IMR-90 (cell line): ENCODE measurements around the gene BMPER. TPM values are rescaled to one million over a fixed set of nuclear protein-coding genes. Genes with fewer than 3 reads are reported as not detected.

Experiments
- ATAC-seq: fragments of 200-7000 bp; cut with Tn5 transposase; 2 replicates; pipeline ENCODE4 v1.9.1; 2020; ENCODE audit warnings: low read depth, mild to moderate bottlenecking, moderate library complexity
- BruUV-seq: library from RNA; stranded (reverse); fragments of 400-500 nt; replicated peaks from 2 replicates; lab custom pipeline; 2021; lab: Mats Ljungman, UMichigan
- CTCF ChIA-PET: fragments of 300-600 bp; formaldehyde crosslinking; extraction: SDS; loops from one replicate; lab custom pipeline; 2021; ENCODE audit warnings: antibody characterized with exemption; lab: Yijun Ruan, JAX
- POLR2A ChIA-PET: fragments of 300-600 bp; sonication (Branson Sonifier 250); formaldehyde crosslinking; loops from one replicate; lab custom pipeline; 2022; ENCODE audit warnings: antibody characterized with exemption; ENCODE audit not compliant: unreplicated experiment; lab: Charles Lee
- DNase-seq: peaks from one replicate; pipeline ENCODE4 v3.0.0; 2013
- H2AFZ ChIP-seq: replicated peaks from 2 replicates; pipeline ENCODE3; 2013; ENCODE audit warnings: low read length, mild to moderate bottlenecking; ENCODE audit not compliant: poor library complexity
- H2AK5ac ChIP-seq: 2 replicates; pipeline ENCODE4 v1.6.1; 2013; ENCODE audit warnings: low read depth, low read length, inconsistent platforms
- H2AK9ac ChIP-seq: replicated peaks from 2 replicates; pipeline ENCODE3; 2013; ENCODE audit warnings: mild to moderate bottlenecking, low read depth, low read length, moderate library complexity; ENCODE audit not compliant: poor library complexity
- H2BK120ac ChIP-seq: 2 replicates; pipeline ENCODE4 v1.6.1; 2013; ENCODE audit warnings: low read depth, low read length, inconsistent platforms
- H2BK15ac ChIP-seq: 3 replicates; pipeline ENCODE4 v1.6.1; 2013; ENCODE audit warnings: low read depth, low read length, inconsistent platforms
- H2BK20ac ChIP-seq: 2 replicates; pipeline ENCODE4 v1.6.1; 2013; ENCODE audit warnings: low read depth, mild to moderate bottlenecking, inconsistent platforms, low read length, moderate library complexity
- H2BK5ac ChIP-seq: 2 replicates; pipeline ENCODE4 v1.6.1; 2013; ENCODE audit warnings: mild to moderate bottlenecking, low read depth, low read length, inconsistent platforms; ENCODE audit not compliant: poor library complexity, severe bottlenecking
- H3K14ac ChIP-seq: replicated peaks from 2 replicates; pipeline ENCODE4 v1.6.1; 2013; ENCODE audit warnings: low read depth, low read length, inconsistent platforms
- H3K18ac ChIP-seq: 2 replicates; pipeline ENCODE4 v1.6.1; 2013; ENCODE audit warnings: low read depth, low read length, control low read depth
- H3K23ac ChIP-seq: 2 replicates; pipeline ENCODE4 v1.6.1; 2013; ENCODE audit warnings: low read depth, low read length, inconsistent platforms
- H3K27ac ChIP-seq: 2 replicates; pipeline ENCODE4 v1.5.1; 2013; ENCODE audit warnings: mild to moderate bottlenecking, control low read depth, low read length; ENCODE audit not compliant: insufficient read depth
- H3K27me3 ChIP-seq: 2 replicates; pipeline ENCODE4 v1.6.1; 2013; ENCODE audit warnings: low read length; ENCODE audit not compliant: control insufficient read depth, insufficient read depth
- H3K36me3 ChIP-seq: 2 replicates; pipeline ENCODE4 v1.6.1; 2013; ENCODE audit warnings: low read length, mixed read lengths; ENCODE audit not compliant: control insufficient read depth, insufficient read depth
- H3K4ac ChIP-seq: 2 replicates; pipeline ENCODE4 v1.6.1; 2013; ENCODE audit warnings: low read depth, low read length, inconsistent platforms
- H3K4me1 ChIP-seq: 2 replicates; pipeline ENCODE4 v1.6.1; 2013; ENCODE audit warnings: low read length, mixed read lengths; ENCODE audit not compliant: control insufficient read depth, insufficient read depth
- H3K4me2 ChIP-seq: 2 replicates; pipeline ENCODE4 v1.6.1; 2013; ENCODE audit warnings: low read depth, mild to moderate bottlenecking, control low read depth, low read length, moderate library complexity
- H3K4me3 ChIP-seq: 2 replicates; pipeline ENCODE4 v1.5.1; 2013; ENCODE audit warnings: low read depth, mild to moderate bottlenecking, control low read depth, low read length, moderate library complexity; ENCODE audit not compliant: insufficient read depth
- H3K56ac ChIP-seq: 2 replicates; pipeline ENCODE4 v1.6.1; 2013; ENCODE audit warnings: low read length, inconsistent platforms; ENCODE audit not compliant: insufficient read depth; ENCODE audit errors: extremely low read depth
- H3K79me1 ChIP-seq, 2 experiments: 2 replicates each; pipeline ENCODE4 v1.6.1; 2013; ENCODE audit warnings: low read length in 2 of 2, inconsistent platforms in 1 of 2, low read depth in 1 of 2
- H3K9ac ChIP-seq: 2 replicates; pipeline ENCODE4 v1.6.1; 2013; ENCODE audit warnings: low read depth, low read length, control low read depth
- H3K9me1 ChIP-seq: 2 replicates; pipeline ENCODE4 v1.6.1; 2013; ENCODE audit warnings: low read length, inconsistent platforms; ENCODE audit not compliant: insufficient read depth
- H3K9me3 ChIP-seq: 2 replicates; pipeline ENCODE4 v1.6.1; 2013; ENCODE audit warnings: low read length; ENCODE audit not compliant: control insufficient read depth, insufficient read depth
- H4K20me1 ChIP-seq: 2 replicates; pipeline ENCODE4 v1.6.1; 2013; ENCODE audit warnings: low read length, inconsistent platforms; ENCODE audit not compliant: insufficient read depth
- H4K5ac ChIP-seq: 2 replicates; pipeline ENCODE4 v1.6.1; 2013; ENCODE audit warnings: mild to moderate bottlenecking, low read depth, low read length, control low read depth
- H4K8ac ChIP-seq, 2 experiments: 2 replicates each; pipeline ENCODE4 v1.6.1; 2013; ENCODE audit warnings: low read depth in 2 of 2, low read length in 2 of 2, control low read depth in 1 of 2, inconsistent platforms in 1 of 2
- H4K91ac ChIP-seq: 2 replicates; pipeline ENCODE4 v1.6.1; 2013; ENCODE audit warnings: low read depth, low read length, inconsistent platforms; ENCODE audit not compliant: insufficient read depth
- BHLHE40 ChIP-seq: fragments of 150-350 bp; IDR thresholded peaks from 2 replicates; pipeline ENCODE4 v1.6.1; 2016; ENCODE audit warnings: mild to moderate bottlenecking, low read depth, low read length
- MAFK ChIP-seq: IDR thresholded peaks from 2 replicates; pipeline ENCODE4 v1.6.1; 2012; ENCODE audit warnings: low read depth, low read length, improper control_type of control experiment
- MXI1 ChIP-seq: IDR thresholded peaks from 2 replicates; pipeline ENCODE4 v1.6.1; 2012; ENCODE audit warnings: low read depth, mild to moderate bottlenecking, low read length, moderate library complexity, borderline replicate concordance
- NFE2L2 ChIP-seq: fragments of 150-350 bp; IDR thresholded peaks from 2 replicates; pipeline ENCODE4 v1.6.1; 2016; ENCODE audit warnings: low read depth, mild to moderate bottlenecking, low read length
- POLR2A ChIP-seq: IDR thresholded peaks from 2 replicates; pipeline ENCODE4 v1.6.1; 2012; ENCODE audit warnings: mild to moderate bottlenecking, low read depth, low read length
- RCOR1 ChIP-seq: IDR thresholded peaks from 2 replicates; pipeline ENCODE4 v1.6.1; 2012; ENCODE audit warnings: mild to moderate bottlenecking, low read length, improper control_type of control experiment; ENCODE audit not compliant: insufficient replicate concordance
- RFX5 ChIP-seq: IDR thresholded peaks from 2 replicates; pipeline ENCODE4 v1.8.0; 2012; ENCODE audit warnings: low read depth, mild to moderate bottlenecking, low read length, moderate library complexity
- WGBS, 2 experiments: methylation state at CpG; one replicate each; pipeline versions ENCODE4 v1.1.5 to v1.1.7; 2013; ENCODE audit warnings: missing lambda C conversion rate in 2 of 2; ENCODE audit not compliant: insufficient read length in 1 of 2; ENCODE audit errors: extremely low coverage in 2 of 2; 5-methylcytosine and 5-hydroxymethylcytosine counted together
- dilution Hi-C: fragments of 300-500 bp; cut with HindIII; formaldehyde crosslinking; loops from one replicate; pipeline ENCODE4 v1.14.3; 2018; ENCODE audit warnings: low sequenced_read_pairs; ENCODE audit not compliant: unreplicated experiment
- in situ Hi-C: fragments of 300-500 bp; cut with MboI; formaldehyde crosslinking; loops from 3 replicates; pipeline ENCODE4 v1.14.3; 2019; ENCODE audit warnings: low sequenced_read_pairs, inconsistent platforms, mixed read lengths
- intact Hi-C: fragments of 100-400 bp; cut with micrococcal nuclease; formaldehyde crosslinking; loops from 2 replicates; pipeline ENCODE4 v1.10.0; 2022
- polyA plus RNA-seq, 3 experiments: library from polyadenylated mRNA; depleted of rRNA; stranded (reverse); fragments of >200 nt; gene quantifications; 2 replicates each; pipeline ENCODE4 v1.2.3, GENCODE V29; 2012; ENCODE audit warnings: low replicate concordance in 1 of 3
- total RNA-seq: library from RNA; depleted of rRNA; stranded (reverse); fragments of >200 nt; gene quantifications from 2 replicates; pipeline ENCODE4 v1.2.3, GENCODE V29; 2012

The BMPER gene
- total and polyA plus RNA-seq, 2 of the 4 experiments (the other 2 are of a cell fraction), result 6.2 to 7.9 TPM

GRCh38 chr7:33996899-33997298, 91.6 kb downstream of the BMPER start (continued):
- TF ChIP-seq MAFK, result no peak

- H4K91ac ChIP-seq, result peak overlapping the region; percentile 47; the same call in 1 of the 2 replicates
- dilution Hi-C loops (no loop called here), intact Hi-C loops (no loop called here), in situ Hi-C loops (no loop called here)
- DNase-seq (no peak), ATAC-seq (no peak; the same call in 1 of the 2 replicates)
- ChIA-PET POLR2A (no interaction called here), CTCF (no interaction called here)
- no peak overlapping the region for H3K9ac ChIP-seq
- no peak overlapping the region for H3K4me3 ChIP-seq
- H2BK20ac ChIP-seq, result peak overlapping the region; percentile 1; the same call in 1 of the 2 replicates
- H3K27me3 ChIP-seq, result no peaks in the 10 kb centered on the region
- no CpG with 5 or more reads among the region's 6 CpGs for WGBS, 2 experiments
- peak overlapping the region; percentile 26 to 64; a peak in 2 of 4 replicates for H4K8ac ChIP-seq
- no peaks in the 10 kb centered on the region for H3K36me3 ChIP-seq
- H3K4me2 ChIP-seq, result no peak overlapping the region
- no TSS peak for BruUV-seq
- H3K4ac ChIP-seq, result no peak overlapping the region
- H2AFZ ChIP-seq, result peak overlapping the region; percentile 56
- H3K9me3 ChIP-seq, result no peaks in the 10 kb centered on the region
- H2BK5ac ChIP-seq, result peak overlapping the region; percentile 12
- no peak overlapping the region for H2AK9ac ChIP-seq
- H3K56ac ChIP-seq, result no peak overlapping the region
- H3K14ac ChIP-seq, result no peak overlapping the region
- H3K23ac ChIP-seq, result no peak overlapping the region
- H3K18ac ChIP-seq, result 0 out of 2 replicates have a peak overlapping the region, but pooled peaks have one; percentile 31
- H2BK15ac ChIP-seq, result peak overlapping the region; percentile 40; the same call in 1 of the 3 replicates
- TF ChIP-seq NFE2L2, result no peak
- TF ChIP-seq POLR2A, result no peak
- no peak for TF ChIP-seq MAFK
- no peak for TF ChIP-seq BHLHE40
- no peak for TF ChIP-seq RCOR1
- TF ChIP-seq RFX5, result no peak
- TF ChIP-seq MXI1, result no peak
- H3K4me1 ChIP-seq, result no peaks in the 10 kb centered on the region
- peak overlapping the region; percentile 43; the same call in 1 of the 2 replicates for H2BK120ac ChIP-seq
- peak overlapping the region; percentile 51 for H2AK5ac ChIP-seq
- H3K9me1 ChIP-seq, result no peaks in the 10 kb centered on the region
- H3K79me1 ChIP-seq, result no peaks in the 10 kb centered on the region; a peak in 1 of 4 replicates
- H3K27ac ChIP-seq, result no peak overlapping the region
- no peak overlapping the region for H4K5ac ChIP-seq
- no peaks in the 10 kb centered on the region for H4K20me1 ChIP-seq
These were observed 93.1 kb downstream of the BMPER start for GRCh38 chr7:33998476-33998875.
